Measurements from ENCODE around the gene MLKL.
"Not testable (repeated sequence)": the region's sequence is repeated elsewhere in the genome, so short reads cannot be mapped to it uniquely, and the experiment has no call there.

Gene MLKL

DNA sequence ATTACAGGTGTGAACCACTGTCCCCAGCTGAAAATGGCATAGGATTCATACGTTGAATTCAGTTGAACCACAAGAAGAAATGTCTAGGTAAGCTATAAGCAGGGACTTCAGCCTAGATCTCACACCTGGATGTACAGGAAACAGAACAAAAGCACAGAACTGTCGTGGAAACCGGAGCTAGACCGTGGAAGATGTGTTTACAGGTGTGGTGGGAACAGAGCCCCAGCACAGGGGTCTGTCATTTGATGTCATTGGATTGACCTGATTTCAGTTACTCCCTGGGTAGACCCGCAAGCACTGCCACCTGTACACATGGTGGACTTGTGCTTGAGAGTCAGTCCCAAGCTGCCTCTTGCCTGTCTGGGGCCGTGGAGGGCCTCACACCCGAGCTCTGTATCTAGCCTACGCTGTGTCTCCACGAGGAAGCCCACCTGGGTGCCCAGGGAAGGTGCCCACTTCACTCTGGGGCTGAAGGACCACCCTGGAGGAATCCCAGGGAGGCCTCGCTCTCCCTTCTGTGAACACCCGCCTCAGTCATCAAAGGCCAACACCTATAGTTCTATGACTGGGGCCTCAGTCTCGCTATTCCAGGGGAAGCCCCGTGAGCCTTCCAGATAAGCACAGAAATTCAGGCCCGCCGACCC lies 32.2 kb upstream of the MLKL start:
- DNase-seq (ENCODE audit: low spot score) = no peak

DNA sequence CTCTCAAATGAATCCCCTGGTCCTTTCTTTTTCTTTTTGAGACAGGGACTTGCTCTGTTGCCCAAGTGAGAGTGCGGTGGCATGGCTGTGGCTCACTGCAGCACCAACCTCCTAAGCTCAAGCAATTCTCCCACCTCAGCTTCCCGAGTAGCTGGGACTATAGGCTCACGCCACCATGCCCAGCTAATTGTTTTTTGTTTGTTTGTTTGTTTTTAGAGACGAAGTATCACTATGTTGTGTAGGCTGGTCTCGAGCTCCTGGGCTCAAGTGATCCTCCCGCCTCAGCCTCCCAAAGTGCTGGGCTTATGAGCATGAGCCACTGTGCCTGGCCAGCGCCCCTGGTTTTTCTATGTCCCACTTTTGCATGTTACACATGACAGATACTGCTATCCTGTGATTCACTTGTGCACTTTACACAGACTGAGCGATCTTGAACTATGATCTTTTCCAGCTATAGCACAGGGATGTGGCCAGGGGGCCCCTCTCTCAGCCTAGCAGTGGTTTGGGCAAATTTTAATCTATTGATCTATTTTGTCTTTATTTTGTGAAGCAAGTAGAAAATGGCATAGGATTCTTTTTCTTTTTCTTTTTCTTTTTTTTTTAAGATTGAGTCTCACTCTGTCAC lies 31.3 kb upstream of the MLKL start:
- DNase-seq (ENCODE audit: low spot score) = no peak

DNA sequence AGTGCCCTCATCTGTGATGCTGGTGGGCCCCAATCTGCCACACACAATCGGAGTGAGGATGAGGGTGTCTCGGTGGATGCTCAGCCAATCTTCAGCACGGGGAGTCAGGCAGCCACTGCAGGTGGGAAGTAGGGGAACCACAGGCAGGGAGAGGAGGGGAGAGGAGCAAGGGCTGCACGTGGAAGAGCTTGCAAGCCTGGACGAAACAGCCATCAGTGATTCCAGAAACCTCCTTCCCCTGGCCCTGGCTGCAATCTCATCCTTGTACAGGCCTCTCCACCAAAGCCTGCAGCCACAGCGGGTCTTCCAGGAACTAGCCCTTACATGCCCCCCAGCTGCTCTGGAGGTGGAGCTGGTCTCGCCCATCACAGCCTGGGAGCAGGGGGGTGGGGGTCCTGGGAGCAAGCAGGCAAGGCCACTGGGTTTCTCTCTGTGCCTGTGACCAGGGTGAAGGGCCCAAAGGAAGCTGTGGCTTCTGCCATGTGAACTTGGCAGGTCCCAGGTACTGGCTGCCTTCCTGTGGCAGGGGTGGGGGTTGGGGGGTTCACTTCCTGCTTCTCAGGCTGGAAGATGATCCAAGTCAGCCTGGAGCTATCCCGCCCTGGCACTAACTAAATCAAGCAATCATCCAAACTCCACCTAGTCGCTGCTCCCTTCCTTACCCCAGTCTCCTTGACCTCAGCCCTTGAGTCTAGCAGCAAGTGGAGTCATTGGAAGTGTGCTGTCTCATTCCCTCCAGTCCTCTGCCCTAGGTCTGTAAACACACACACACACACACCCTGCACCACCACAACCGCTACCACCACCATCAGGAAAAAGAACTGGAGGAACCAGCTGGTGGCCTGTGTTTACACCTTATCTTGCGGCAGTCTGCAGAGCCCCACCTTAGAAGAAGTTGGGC lies 29.4 kb upstream of the MLKL start:
- no peak for DNase-seq (ENCODE audit: low spot score)

DNA sequence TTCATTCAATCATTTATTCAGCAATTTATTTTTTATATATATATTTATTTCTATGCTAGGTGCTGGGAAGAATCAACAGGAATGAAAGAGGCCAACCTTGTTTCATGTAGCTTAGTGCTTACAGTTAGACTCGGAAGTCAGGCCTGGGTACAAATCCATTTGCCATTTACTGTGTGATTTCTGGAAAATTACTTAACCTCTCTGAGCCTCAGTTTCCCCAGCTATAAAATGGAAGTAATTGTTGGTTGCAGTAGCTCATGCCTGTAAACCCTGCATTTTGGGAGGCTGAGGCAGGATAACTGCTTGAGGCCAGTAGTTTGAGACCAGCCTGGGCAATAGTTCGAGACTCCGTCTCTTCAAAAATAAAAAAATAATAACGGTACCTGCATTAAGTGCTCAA lies 27.2 kb upstream of the MLKL start:
- no peak for DNase-seq (ENCODE audit: low spot score)

DNA sequence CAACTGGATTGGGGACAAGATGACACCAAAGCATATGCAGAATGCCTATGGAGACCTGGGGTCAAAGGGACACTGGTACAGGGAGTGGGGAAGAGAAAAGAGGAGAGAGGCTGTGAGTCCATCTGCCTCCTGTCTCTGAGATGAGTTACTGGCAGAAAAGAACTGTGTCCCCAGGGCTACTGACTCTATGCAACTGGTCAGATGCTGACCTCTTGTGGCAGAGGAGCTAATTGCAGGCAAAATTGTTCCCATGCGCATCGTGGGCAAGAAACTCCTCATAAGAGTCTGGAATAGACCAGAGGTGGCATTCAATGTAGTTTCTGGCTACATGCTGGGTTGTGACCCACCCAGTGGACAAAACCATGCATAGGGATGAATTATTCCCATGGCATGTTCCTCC lies 26.1 kb upstream of the MLKL start:
- peak; percentile 48 for DNase-seq (ENCODE audit: low spot score)

DNA sequence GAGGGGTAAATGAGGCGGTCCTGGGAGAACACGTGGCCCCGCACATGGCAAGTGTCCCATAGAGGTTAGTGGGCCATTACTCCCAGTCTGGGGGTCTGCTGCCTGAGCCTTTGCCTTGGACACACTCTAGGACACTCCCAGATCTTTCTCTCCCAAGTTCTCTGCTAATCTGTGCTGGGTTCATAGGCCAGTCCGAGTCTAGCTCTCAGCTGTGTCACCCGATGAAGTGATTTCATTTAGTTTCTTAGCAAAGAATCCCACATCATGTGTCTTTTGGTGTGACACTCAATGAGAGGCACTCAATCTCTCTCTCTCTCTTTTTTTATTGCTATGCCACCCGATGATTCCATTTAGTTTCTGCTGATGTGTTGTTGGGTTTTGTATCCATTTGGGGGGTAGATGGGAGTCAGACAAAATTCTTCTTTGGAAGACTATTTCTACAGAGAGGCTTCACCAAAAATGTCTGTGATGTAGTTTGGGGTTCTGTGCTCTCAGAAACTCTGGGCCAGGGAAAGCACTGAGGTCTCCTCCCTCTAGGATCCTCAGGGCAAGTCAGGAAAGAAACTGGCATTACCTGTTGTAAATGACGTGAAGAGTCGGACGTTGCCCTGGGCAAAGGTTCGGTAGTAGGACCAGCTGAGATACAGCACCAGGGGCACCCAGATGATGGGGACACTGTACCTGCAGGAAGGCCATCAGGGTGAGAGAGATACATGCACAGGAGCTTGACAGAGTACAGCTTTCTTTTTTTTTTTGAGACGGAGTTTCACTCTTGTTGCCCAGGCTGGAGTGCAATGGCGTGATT lies 25.2 kb upstream of the MLKL start:
- DNase-seq (ENCODE audit: low spot score) = peak; percentile 5

DNA sequence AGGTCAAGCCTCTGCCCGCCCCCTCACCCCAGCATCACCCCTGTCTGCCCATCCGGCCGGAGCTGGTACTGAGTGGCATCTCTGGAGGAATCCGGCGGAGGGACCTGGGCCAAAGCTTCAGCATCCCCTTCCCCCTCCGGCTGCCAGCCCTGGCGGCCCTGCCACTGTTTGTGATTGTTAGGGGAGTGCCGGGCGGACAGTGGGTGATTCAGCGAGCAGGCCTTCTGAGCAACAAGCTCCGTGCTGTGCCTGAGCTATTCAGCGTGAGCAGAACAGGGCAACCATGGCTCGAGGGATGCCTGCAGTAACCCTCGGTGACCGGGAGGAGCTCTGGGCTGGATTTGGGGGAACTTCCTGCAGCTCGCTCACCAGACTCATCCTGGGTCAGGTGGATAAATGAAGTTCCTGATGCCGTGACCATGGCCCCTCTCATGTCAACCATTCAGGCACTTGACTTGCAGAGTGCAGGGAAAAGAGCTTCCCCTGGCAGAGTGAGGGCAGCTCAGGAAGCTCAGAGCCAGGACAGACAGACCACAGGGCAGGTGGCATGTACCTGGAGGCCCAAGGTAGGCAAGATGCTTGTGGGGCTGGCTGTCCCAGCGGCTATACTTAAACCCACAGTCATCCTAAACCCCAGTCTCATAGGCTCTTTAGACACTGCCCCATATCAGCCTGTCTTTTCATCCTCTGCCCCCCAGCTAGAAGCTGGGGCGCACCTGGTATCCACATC lies 24.3 kb upstream of the MLKL start:
- peak; percentile 21 for DNase-seq (ENCODE audit: low spot score)

DNA sequence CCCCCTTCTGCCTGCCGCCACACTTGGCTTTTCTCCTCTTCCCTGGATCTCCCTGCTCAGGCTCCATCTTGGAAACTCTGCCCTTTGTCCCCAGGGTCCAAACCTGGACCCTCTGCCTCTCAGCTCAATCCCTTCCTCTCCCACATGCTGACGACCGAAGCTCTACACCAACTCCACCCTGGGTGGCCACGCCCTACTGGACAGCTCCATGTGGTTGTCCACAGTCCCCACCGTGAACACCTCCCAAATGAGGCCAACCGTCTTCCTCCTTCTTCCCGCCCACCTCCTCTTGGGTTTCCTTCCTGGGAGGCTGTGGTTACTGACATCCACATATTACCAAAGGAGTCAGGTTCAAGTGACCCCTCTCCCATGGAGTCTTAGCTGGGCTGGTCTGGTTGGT lies 22.6 kb upstream of the MLKL start:
- DNase-seq (ENCODE audit: low spot score) = peak; percentile 12

- not testable (repeated sequence) for DNase-seq (ENCODE audit: low spot score)
Observed at GRCh38 chr16:74722156-74722555, 21.5 kb upstream of the MLKL start.

DNA sequence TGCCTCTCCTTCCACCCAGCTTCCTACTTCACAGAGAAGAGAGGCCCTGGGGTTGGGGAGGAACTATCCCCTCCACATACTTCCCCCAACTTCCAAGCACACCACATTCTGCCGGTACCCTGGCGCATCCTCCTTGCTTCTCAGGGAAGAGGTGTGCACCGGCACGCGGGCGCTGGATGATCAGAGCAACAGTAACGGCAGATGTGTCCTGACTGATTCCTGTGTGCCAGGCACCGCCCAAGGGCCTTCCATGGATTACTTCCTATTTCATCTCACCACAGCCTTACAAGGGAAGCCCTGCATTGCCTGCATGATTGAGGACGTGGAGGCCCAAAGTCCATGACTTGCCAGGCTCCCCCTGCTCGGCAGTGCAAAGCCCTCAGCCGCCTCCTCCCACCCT lies 21.1 kb upstream of the MLKL start:
- no peak for DNase-seq (ENCODE audit: low spot score)

GRCh38 chr16:74720579-74720978 lies 19.9 kb upstream of the MLKL start:
- DNase-seq (ENCODE audit: low spot score) = no peak

- no peak for DNase-seq (ENCODE audit: low spot score)
Observed at GRCh38 chr16:74718741-74719610, 18.3 kb upstream of the MLKL start.

GRCh38 chr16:74718140-74718539 lies 17.5 kb upstream of the MLKL start:
- DNase-seq (ENCODE audit: low spot score) = no peak

DNA sequence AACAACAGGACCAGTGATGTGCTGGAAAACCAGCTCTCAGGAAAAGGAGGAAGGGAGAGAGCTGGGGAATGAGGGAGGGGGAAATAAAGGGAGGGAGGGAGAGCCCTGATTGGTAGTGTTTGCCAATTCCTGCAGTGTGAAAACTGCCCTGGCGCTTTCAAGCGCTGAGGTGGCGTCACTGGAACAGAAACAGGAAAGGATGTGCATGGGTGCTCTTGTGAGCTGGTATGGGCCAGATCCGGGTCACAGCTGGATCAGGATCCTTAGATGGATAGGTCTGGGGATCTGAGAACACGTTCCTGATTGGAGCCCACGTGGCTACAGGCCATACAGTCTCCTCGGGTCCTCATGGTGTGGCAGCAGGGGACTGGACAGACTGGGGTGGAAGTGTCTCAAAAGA lies 16.7 kb upstream of the MLKL start:
- no peak for DNase-seq (ENCODE audit: low spot score)

DNA sequence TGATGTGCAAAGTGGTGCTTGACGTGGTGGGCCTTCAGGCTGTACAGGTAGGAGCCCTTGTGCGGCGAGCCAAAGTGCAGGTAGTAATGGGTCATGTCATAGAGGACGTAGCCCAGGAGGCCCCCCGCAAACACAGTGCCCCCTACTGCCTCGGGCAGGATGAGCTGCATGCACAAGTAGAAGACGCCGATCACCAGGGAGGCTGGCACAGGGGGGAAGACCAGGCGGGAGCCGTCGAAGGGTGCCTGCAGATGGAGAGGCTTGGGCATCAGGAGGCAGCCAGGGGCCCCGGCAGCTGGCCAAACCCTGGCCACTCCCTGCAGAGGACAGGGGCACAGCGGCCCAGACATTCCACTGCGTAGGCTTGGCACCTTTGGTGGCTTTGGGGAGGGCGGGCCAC lies 15.7 kb upstream of the MLKL start:
- DNase-seq (ENCODE audit: low spot score) = no peak

GRCh38 chr16:74713876-74714275 lies 13.2 kb upstream of the MLKL start:
- DNase-seq (ENCODE audit: low spot score) = no peak

DNA sequence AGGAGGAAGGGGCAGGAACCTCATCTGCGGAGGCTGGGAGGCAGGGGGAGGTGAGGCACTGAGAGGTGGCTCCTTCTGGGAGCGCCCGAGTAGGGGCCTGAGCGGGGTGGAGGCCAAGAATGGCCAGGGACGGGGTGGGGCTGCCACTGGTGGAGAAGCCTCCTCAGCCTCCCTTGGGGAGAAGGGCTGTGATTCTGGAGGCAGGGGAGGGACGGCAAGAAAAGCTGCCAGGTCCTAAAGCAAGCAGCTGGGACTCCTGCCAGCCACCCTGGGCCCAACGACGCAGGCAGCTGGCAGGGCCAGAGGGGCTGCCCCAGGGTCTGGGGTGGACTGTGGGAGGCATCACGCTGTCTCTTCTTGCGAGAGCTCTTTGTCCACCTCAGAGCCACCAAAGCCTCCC lies 12.7 kb upstream of the MLKL start:
- DNase-seq (ENCODE audit: low spot score) = peak; percentile 20

- DNase-seq (ENCODE audit: low spot score) = no peak
Observed at GRCh38 chr16:74711938-74712337, 11.3 kb upstream of the MLKL start.

GRCh38 chr16:74710401-74710800 lies 9.7 kb upstream of the MLKL start:
- no peak for DNase-seq (ENCODE audit: low spot score)

DNA sequence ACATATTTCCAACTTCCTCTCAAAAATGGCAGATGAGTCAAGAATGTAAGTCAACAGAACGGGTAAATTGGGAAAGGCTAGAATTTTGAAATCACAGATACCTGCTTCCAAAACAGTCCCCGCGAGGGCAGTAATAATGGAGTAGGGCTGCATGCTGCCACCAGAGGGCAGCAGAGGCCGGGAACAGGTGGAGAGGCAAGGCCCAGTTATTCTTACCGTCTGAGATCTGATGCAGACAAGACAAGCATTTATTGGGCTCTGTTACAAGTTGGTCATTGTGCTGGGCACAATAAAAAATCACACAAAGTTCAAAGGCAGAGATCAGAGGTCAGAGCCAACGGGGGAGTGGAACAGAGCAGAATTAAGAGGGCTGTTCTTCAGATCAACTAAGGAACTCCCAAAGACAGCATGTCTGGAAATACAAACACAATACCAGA lies 8.8 kb upstream of the MLKL start:
- DNase-seq (ENCODE audit: low spot score) = peak; percentile 85

DNA sequence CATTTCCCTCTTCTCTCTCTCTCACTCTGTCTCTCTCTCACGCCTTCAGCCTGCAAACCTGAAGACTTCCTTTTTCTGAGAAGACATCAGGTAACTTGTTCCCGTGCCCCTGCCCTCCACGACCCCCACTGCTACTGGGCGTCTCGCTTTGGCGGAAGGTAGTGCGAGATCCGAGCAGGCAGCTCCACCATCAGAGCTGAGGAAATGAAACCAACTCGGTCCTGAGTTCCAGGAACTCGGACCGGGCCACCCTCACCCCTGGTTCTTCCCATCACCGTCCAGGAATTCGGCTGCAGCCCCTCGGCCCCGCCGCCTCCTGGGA lies 585 bp downstream of the MLKL start:
- no peak for DNase-seq (ENCODE audit: low spot score)

All from D341Med (cell line).